Measurements from ENCODE around the gene FABP3. TPM values are rescaled to one million over a fixed set of nuclear protein-coding genes. Genes with fewer than 3 reads are reported as not detected.

FABP3 gene
- total RNA-seq, 1 experiment from 2014 or later = not detected

DNA sequence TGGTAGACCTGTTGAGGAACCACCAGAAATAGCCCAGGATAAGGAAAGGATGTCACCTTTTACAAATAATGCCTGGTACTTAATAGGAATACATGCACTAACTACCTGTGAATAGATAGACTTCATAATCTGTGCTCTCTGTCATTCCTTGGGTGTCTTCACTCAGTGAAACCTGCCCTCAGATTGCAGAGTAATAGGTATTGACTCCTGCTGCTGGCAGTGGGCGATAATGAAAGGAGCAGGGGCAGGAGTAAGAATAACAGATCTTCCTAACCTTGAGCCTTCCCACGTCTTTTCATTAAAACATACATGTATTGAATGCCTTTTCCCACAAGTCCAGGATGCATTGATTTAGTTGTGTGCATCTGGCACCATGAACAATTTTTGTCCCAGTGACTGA, 16.4 kb downstream of the FABP3 start:
- Histone ChIP-seq H3K36me3 (ENCODE audit: insufficient read depth, low read length) (peaks cover 10% of the 10 kb centered on the region; the same call in 1 of the 2 replicates), H4K20me1 (ENCODE audit: insufficient read depth, low read depth, low read length) (no peaks in the 10 kb centered on the region)
- DNase-seq = no peak

DNA sequence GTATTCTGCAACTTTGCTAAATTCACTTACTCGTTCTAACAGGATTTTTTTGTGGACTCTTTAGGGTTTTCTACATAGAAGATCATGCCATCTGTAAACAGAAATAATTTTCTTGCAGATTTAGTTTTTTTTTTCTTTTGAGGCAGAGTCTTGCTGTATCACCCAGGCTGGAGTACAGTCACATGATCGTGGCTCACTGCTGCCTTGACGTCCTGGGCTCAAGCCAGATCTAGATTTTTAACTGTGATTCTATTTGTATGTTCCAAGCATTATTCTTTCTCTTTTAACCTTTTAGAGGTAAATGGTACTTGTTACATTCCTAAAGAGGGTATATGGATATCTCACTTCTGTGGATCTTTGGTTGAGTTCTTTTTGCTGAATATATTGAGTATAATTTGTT, 18.6 kb downstream of the FABP3 start:
- Histone ChIP-seq H3K27ac (ENCODE audit: low read length) (no peak overlapping the region), H3K4me2 (ENCODE audit: low read depth, low read length, poor library complexity, severe bottlenecking) (no peak overlapping the region), H3K9me3 (ENCODE audit: low read length) (no peaks in the 10 kb centered on the region), H4K20me1 (ENCODE audit: insufficient read depth, low read depth, low read length) (no peaks in the 10 kb centered on the region), H3K27me3 (ENCODE audit: low read length) (no peaks in the 10 kb centered on the region), H3K79me2 (ENCODE audit: low read length) (0 out of 2 replicates have a peak, but pooled peaks cover 6% of the 10 kb centered on the region), H3K9me2 (replicated peaks; ENCODE audit: insufficient read depth, low read length) (no peaks in the 10 kb centered on the region), H2AFZ (ENCODE audit: low read length) (no peak overlapping the region), H3K4me1 (ENCODE audit: low read length) (peaks cover 4% of the 10 kb centered on the region; the same call in 1 of the 2 replicates), H3K4me3 (ENCODE audit: low read length) (no peak overlapping the region), H3K9ac (ENCODE audit: low read length) (no peak overlapping the region), H3K36me3 (ENCODE audit: insufficient read depth, low read length) (peaks cover 10% of the 10 kb centered on the region; the same call in 1 of the 2 replicates)
- DNase-seq = no peak

More for the DNA sequence above, 16.4 kb downstream of the FABP3 start:
- Histone ChIP-seq H3K9me2 (replicated peaks; ENCODE audit: insufficient read depth, low read length) (no peaks in the 10 kb centered on the region), H3K9ac (ENCODE audit: low read length) (no peak overlapping the region), H3K27me3 (ENCODE audit: low read length) (no peaks in the 10 kb centered on the region), H2AFZ (ENCODE audit: low read length) (no peak overlapping the region), H3K9me3 (ENCODE audit: low read length) (no peaks in the 10 kb centered on the region), H3K4me3 (ENCODE audit: low read length) (no peak overlapping the region), H3K27ac (ENCODE audit: low read length) (no peak overlapping the region), H3K4me1 (ENCODE audit: low read length) (peaks cover 4% of the 10 kb centered on the region; the same call in 1 of the 2 replicates), H3K4me2 (ENCODE audit: low read depth, low read length, poor library complexity, severe bottlenecking) (no peak overlapping the region), H3K79me2 (ENCODE audit: low read length) (0 out of 2 replicates have a peak, but pooled peaks cover 6% of the 10 kb centered on the region)

DNA sequence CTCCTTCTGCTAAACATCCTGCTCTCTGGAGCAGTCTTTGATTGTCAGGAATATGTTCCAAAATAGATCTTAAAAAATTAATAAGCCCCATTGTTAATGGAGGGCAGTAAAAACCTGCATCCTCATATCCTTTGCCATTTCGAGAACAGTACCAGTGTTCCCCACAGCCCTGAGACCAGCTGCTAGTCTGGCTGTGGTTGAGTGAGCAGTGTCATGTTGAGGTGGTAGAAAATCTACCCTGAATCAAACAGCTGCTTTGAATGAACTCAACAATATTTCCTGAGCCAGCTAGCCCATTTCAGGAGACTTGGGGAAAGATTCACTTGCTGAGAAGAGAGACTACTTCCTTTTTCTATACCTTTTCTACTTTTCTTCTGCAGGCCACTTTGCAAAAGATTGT, 24.4 kb downstream of the FABP3 start:
- no peak overlapping the region for H3K4me2 ChIP-seq (ENCODE audit: low read depth, low read length, poor library complexity, severe bottlenecking)
- H3K4me1 ChIP-seq (ENCODE audit: low read length) = peaks cover 20% of the 10 kb centered on the region
- peaks cover 10% of the 10 kb centered on the region; the same call in 1 of the 2 replicates for H3K36me3 ChIP-seq (ENCODE audit: insufficient read depth, low read length)
- H3K9me3 ChIP-seq (ENCODE audit: low read length) = no peaks in the 10 kb centered on the region
- no peaks in the 10 kb centered on the region for H3K9me2 ChIP-seq (replicated peaks; ENCODE audit: insufficient read depth, low read length)
- H3K9ac ChIP-seq (ENCODE audit: low read length) = peak overlapping the region; percentile 1; the same call in 1 of the 2 replicates
- peak overlapping the region; percentile 39 for H3K27ac ChIP-seq (ENCODE audit: low read length)
- H3K4me3 ChIP-seq (ENCODE audit: low read length) = no peak overlapping the region
- H2AFZ ChIP-seq (ENCODE audit: low read length) = no peak overlapping the region
- peak; percentile 45 for DNase-seq
- H3K27me3 ChIP-seq (ENCODE audit: low read length) = no peaks in the 10 kb centered on the region
- no peaks in the 10 kb centered on the region for H4K20me1 ChIP-seq (ENCODE audit: insufficient read depth, low read depth, low read length)
- no peaks in the 10 kb centered on the region for H3K79me2 ChIP-seq (ENCODE audit: low read length)

DNA sequence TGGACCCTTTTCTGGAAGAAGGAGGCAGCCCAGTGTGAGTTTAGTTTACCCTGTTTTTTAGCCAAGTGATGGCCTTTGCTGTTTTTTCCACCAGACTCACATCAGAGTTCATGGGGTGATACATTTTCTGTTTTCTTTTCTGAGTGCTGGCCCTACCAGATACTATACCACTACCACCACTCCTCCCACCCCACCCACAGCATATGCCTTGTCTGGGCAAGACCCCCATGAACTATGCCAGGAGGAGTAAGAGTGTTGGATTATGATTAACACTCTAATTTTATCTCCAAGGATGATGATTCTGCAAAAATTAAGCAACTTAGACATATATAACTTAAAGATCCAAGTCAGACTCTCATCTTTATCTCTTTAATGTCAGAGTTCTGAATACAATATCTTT, 26.1 kb downstream of the FABP3 start:
- Histone ChIP-seq H4K20me1 (ENCODE audit: insufficient read depth, low read depth, low read length) (no peaks in the 10 kb centered on the region), H2AFZ (ENCODE audit: low read length) (no peak overlapping the region), H3K9me2 (replicated peaks; ENCODE audit: insufficient read depth, low read length) (no peaks in the 10 kb centered on the region), H3K27me3 (ENCODE audit: low read length) (no peaks in the 10 kb centered on the region), H3K4me3 (ENCODE audit: low read length) (no peak overlapping the region), H3K27ac (ENCODE audit: low read length) (no peak overlapping the region), H3K4me2 (ENCODE audit: low read depth, low read length, poor library complexity, severe bottlenecking) (no peak overlapping the region), H3K36me3 (ENCODE audit: insufficient read depth, low read length) (peaks cover 7% of the 10 kb centered on the region; the same call in 1 of the 2 replicates), H3K4me1 (ENCODE audit: low read length) (peaks cover 16% of the 10 kb centered on the region), H3K9ac (ENCODE audit: low read length) (no peak overlapping the region), H3K79me2 (ENCODE audit: low read length) (no peaks in the 10 kb centered on the region), H3K9me3 (ENCODE audit: low read length) (no peaks in the 10 kb centered on the region)
- DNase-seq = no peak

DNA sequence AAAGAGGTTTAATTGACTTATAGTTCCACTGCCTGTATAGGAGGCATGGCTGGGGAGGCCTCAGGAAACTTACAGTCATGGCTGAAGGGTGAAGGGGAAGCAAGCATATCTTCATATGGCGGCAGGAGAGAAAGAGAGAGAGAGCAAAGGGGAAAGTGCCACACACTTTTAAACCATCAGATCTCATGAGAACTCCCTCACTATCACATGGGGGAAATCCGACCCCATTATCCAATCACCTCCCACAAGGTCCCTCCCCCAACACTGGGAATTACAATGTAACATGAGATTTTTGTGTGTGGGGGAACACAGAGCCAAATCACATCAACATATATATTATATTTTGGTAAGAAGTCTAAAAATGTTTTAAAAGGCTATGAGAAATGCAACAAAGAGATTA, 27.2 kb downstream of the FABP3 start:
- peaks cover 7% of the 10 kb centered on the region; the same call in 1 of the 2 replicates for H3K36me3 ChIP-seq (ENCODE audit: insufficient read depth, low read length)
- no peak overlapping the region for H3K4me2 ChIP-seq (ENCODE audit: low read depth, low read length, poor library complexity, severe bottlenecking)
- no peak overlapping the region for H3K27ac ChIP-seq (ENCODE audit: low read length)
- H3K9me2 ChIP-seq (replicated peaks; ENCODE audit: insufficient read depth, low read length) = no peaks in the 10 kb centered on the region
- H3K4me3 ChIP-seq (ENCODE audit: low read length) = no peak overlapping the region
- H3K79me2 ChIP-seq (ENCODE audit: low read length) = no peaks in the 10 kb centered on the region
- H3K4me1 ChIP-seq (ENCODE audit: low read length) = peaks cover 16% of the 10 kb centered on the region
- no peak overlapping the region for H2AFZ ChIP-seq (ENCODE audit: low read length)
- no peaks in the 10 kb centered on the region for H3K9me3 ChIP-seq (ENCODE audit: low read length)
- H4K20me1 ChIP-seq (ENCODE audit: insufficient read depth, low read depth, low read length) = no peaks in the 10 kb centered on the region
- no peak for DNase-seq
- no peak overlapping the region for H3K9ac ChIP-seq (ENCODE audit: low read length)
- H3K27me3 ChIP-seq (ENCODE audit: low read length) = no peaks in the 10 kb centered on the region

DNA sequence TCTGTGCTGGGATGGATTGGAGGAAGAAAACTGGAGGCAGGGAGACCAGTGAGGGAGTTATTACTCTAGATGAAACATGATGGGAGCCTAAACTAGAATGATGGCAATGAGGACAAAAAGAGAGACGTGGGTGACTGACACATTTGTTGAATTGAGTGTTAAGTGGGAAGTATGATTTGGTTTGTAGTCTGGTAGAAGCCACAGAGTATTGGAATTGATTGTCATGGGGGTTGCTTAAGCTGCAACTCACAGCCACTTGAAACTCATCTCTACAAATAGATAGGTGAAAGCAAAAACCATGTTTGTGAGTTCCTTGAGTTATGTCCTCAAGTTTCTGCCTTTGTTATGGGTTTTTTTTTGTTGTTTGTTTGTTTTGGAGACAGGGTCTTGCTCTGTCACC, 28.4 kb downstream of the FABP3 start:
- H3K9me3 ChIP-seq (ENCODE audit: low read length) = no peaks in the 10 kb centered on the region
- peaks cover 9% of the 10 kb centered on the region; the same call in 1 of the 2 replicates for H3K36me3 ChIP-seq (ENCODE audit: insufficient read depth, low read length)
- H3K4me3 ChIP-seq (ENCODE audit: low read length) = no peak overlapping the region
- H3K4me1 ChIP-seq (ENCODE audit: low read length) = peaks cover 16% of the 10 kb centered on the region
- no peaks in the 10 kb centered on the region for H3K79me2 ChIP-seq (ENCODE audit: low read length)
- H3K4me2 ChIP-seq (ENCODE audit: low read depth, low read length, poor library complexity, severe bottlenecking) = no peak overlapping the region
- no peak for DNase-seq
- no peak overlapping the region for H2AFZ ChIP-seq (ENCODE audit: low read length)
- H3K27ac ChIP-seq (ENCODE audit: low read length) = no peak overlapping the region
- H3K9ac ChIP-seq (ENCODE audit: low read length) = no peak overlapping the region
- H3K27me3 ChIP-seq (ENCODE audit: low read length) = no peaks in the 10 kb centered on the region
- no peaks in the 10 kb centered on the region for H4K20me1 ChIP-seq (ENCODE audit: insufficient read depth, low read depth, low read length)
- no peaks in the 10 kb centered on the region for H3K9me2 ChIP-seq (replicated peaks; ENCODE audit: insufficient read depth, low read length)

DNA sequence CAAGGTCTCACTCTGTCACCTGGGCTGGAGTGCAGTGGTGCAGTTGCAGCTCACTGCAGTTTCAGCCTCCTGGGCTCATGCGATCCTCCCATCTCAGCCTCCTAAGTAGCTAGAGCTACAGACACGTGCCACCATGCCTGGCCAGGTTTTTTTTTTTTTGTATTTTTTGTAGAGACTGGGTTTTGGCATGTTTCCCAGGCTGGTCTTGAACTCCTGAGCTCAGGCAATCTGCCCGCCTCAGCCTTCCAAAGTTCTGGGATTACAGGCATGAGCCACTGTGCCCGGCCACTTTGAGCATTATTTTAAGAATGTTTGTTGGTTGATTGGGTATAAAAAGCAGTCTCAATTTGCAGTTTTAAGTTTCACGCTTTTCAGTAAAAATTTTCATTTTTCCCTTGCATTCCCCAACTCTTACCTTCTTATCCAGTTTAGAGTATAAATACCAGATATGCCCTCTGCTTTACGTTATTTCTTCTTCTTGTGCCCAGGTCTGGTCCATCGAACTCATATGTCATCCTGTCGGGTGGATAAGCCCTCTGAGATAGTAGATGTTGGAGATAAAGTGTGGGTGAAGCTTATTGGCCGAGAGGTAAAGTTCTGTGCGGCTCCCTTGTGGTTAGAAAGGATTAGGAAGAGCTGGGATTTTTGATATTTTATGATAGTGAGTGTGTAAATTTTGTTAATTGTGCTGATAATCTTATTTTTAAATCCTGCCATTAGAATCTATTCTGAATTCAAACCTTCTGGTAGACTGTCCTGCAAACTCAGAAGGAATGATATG, 36.0 kb downstream of the FABP3 start:
- Histone ChIP-seq H2AFZ (ENCODE audit: low read length) (no peak overlapping the region), H3K9me3 (ENCODE audit: low read length) (no peaks in the 10 kb centered on the region), H3K4me1 (ENCODE audit: low read length) (peaks cover 8% of the 10 kb centered on the region), H3K36me3 (ENCODE audit: insufficient read depth, low read length) (peaks cover 7% of the 10 kb centered on the region; the same call in 1 of the 2 replicates), H3K27ac (ENCODE audit: low read length) (no peak overlapping the region), H3K9me2 (replicated peaks; ENCODE audit: insufficient read depth, low read length) (no peaks in the 10 kb centered on the region), H3K4me3 (ENCODE audit: low read length) (no peak overlapping the region), H3K9ac (ENCODE audit: low read length) (no peak overlapping the region), H3K4me2 (ENCODE audit: low read depth, low read length, poor library complexity, severe bottlenecking) (no peak overlapping the region), H4K20me1 (ENCODE audit: insufficient read depth, low read depth, low read length) (no peaks in the 10 kb centered on the region), H3K27me3 (ENCODE audit: low read length) (no peaks in the 10 kb centered on the region), H3K79me2 (ENCODE audit: low read length) (peaks cover 11% of the 10 kb centered on the region; the same call in 1 of the 2 replicates)
- DNase-seq = no peak

DNA sequence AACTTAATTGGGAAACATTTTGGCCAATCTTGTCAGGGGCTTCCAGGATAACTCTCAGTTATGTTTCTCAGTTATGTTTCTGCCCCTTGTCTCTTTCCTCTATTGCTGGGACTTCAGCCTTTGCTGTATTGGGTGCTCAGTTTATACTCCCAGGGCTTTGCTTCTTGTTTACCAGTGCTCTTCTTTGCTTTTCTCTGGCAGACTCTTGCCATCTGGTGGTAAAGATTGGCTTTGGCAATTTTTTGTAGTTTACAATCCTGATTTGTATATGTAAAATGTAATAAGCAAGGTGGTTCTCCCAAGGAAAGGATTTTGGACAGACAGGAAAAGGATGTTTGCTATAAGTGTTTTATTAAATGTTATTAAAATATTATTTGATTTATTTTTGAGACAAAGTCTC, 37.9 kb downstream of the FABP3 start:
- peaks cover 8% of the 10 kb centered on the region for H3K4me1 ChIP-seq (ENCODE audit: low read length)

More for the DNA sequence above, 37.9 kb downstream of the FABP3 start:
- Histone ChIP-seq H3K27me3 (ENCODE audit: low read length) (no peaks in the 10 kb centered on the region), H3K36me3 (ENCODE audit: insufficient read depth, low read length) (peaks cover 5% of the 10 kb centered on the region; the same call in 1 of the 2 replicates), H3K9me3 (ENCODE audit: low read length) (no peaks in the 10 kb centered on the region), H3K4me2 (ENCODE audit: low read depth, low read length, poor library complexity, severe bottlenecking) (no peak overlapping the region), H2AFZ (ENCODE audit: low read length) (no peak overlapping the region), H3K79me2 (ENCODE audit: low read length) (peaks cover 18% of the 10 kb centered on the region; the same call in 1 of the 2 replicates), H4K20me1 (ENCODE audit: insufficient read depth, low read depth, low read length) (no peaks in the 10 kb centered on the region), H3K9ac (ENCODE audit: low read length) (no peak overlapping the region), H3K4me3 (ENCODE audit: low read length) (no peak overlapping the region), H3K9me2 (replicated peaks; ENCODE audit: insufficient read depth, low read length) (no peaks in the 10 kb centered on the region), H3K27ac (ENCODE audit: low read length) (no peak overlapping the region)
- peak; percentile 74 for DNase-seq
